ENCODE data around the gene E2F6.

DNA sequence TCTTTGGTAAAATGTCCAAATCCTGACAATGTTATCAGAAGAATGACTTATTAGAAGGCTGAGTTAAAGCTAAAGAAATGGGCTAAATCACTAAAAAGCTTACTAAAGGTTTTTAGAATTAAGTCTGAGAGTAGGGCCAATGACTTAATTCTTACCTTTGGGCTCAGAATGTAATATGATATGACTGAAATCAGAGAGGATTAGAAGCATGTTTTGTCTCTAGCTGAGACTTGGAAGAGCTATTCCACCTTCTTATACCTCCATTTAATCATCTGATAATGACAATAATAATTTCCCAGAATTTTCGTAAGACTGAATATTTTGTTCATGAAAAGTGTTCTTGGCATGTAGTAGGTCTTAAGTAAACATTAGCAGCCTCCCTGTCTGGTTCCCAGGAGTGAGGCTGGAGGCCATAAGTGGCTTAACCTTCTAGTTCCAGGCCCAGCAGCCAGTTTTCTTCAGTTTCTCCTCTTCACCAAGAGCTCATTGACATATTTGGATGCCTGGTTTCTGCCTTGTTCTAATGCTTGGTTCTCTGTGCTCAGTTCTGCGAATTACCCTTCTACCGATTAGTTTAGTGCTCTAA is 25.5 kb upstream of the E2F6 start:
- TF ChIP-seq, protein P1, sequence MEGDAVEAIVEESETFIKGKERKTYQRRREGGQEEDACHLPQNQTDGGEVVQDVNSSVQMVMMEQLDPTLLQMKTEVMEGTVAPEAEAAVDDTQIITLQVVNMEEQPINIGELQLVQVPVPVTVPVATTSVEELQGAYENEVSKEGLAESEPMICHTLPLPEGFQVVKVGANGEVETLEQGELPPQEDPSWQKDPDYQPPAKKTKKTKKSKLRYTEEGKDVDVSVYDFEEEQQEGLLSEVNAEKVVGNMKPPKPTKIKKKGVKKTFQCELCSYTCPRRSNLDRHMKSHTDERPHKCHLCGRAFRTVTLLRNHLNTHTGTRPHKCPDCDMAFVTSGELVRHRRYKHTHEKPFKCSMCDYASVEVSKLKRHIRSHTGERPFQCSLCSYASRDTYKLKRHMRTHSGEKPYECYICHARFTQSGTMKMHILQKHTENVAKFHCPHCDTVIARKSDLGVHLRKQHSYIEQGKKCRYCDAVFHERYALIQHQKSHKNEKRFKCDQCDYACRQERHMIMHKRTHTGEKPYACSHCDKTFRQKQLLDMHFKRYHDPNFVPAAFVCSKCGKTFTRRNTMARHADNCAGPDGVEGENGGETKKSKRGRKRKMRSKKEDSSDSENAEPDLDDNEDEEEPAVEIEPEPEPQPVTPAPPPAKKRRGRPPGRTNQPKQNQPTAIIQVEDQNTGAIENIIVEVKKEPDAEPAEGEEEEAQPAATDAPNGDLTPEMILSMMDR (IDR thresholded peaks at IDR 0.05), result no peak
- TF ChIP-seq POLR2A (IDR thresholded peaks at IDR 0.05) (no peak), EP300 (IDR thresholded peaks at IDR 0.05) (no peak)
